ENCODE measurements around the gene CTNNA2. TPM values are rescaled to one million over a fixed set of nuclear protein-coding genes. Genes with fewer than 3 reads are reported as not detected.

Gene CTNNA2
- total and polyA plus RNA-seq, 2 of the 8 experiments (the other 6 are each of a cell fraction or from before 2014, with no cell fraction given), result 3.9 to 9.0 TPM

- CTCF ChIA-PET (ENCODE audit: partially characterized antibody), result no interaction called here
- no peak for TF ChIP-seq FOSL1 (IDR thresholded peaks at IDR 0.05; ENCODE audit: insufficient read depth, low read depth, low read length)
- TF ChIP-seq EZH2 (IDR thresholded peaks at IDR 0.05; ENCODE audit: low read depth, low read length, severe bottlenecking), result no peak
- no peak for TF ChIP-seq KDM5A (IDR thresholded peaks at IDR 0.05; ENCODE audit: low read length)
- no peak for TF ChIP-seq RAD21 (IDR thresholded peaks at IDR 0.05 in 1 of 2, conservative IDR thresholded peaks at IDR 0.05 in 1 of 2; ENCODE audit: low read depth in 2 of 2, low read length in 2 of 2)
- TF ChIP-seq SIN3A (conservative IDR thresholded peaks at IDR 0.05 in 1 of 2, IDR thresholded peaks at IDR 0.05 in 1 of 2; ENCODE audit: low read depth in 1 of 2, low read length in 2 of 2), result no peak
- TF ChIP-seq CEBPB (IDR thresholded peaks at IDR 0.05; ENCODE audit: low read depth, low read length), result no peak
- TF ChIP-seq, protein P1, sequence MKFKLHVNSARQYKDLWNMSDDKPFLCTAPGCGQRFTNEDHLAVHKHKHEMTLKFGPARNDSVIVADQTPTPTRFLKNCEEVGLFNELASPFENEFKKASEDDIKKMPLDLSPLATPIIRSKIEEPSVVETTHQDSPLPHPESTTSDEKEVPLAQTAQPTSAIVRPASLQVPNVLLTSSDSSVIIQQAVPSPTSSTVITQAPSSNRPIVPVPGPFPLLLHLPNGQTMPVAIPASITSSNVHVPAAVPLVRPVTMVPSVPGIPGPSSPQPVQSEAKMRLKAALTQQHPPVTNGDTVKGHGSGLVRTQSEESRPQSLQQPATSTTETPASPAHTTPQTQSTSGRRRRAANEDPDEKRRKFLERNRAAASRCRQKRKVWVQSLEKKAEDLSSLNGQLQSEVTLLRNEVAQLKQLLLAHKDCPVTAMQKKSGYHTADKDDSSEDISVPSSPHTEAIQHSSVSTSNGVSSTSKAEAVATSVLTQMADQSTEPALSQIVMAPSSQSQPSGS (IDR thresholded peaks at IDR 0.05; ENCODE audit: low read length), result no peak
- TF ChIP-seq POU5F1 (IDR thresholded peaks at IDR 0.05; ENCODE audit: low read depth, low read length), result no peak
- TF ChIP-seq RFX5 (IDR thresholded peaks at IDR 0.05; ENCODE audit: borderline replicate concordance, low read depth, low read length), result no peak
- TF ChIP-seq ZNF274 (IDR thresholded peaks at IDR 0.05; ENCODE audit: borderline replicate concordance, extremely low read depth, low read length), result no peak
- TF ChIP-seq SP4 (IDR thresholded peaks at IDR 0.05; ENCODE audit: low read length), result no peak
Measured at GRCh38 chr2:80529466-80530165, 1016.8 kb downstream of the CTNNA2 start.

More at GRCh38 chr2:80529466-80530165, 1016.8 kb downstream of the CTNNA2 start:
- Histone ChIP-seq H3K4me1 (replicated peaks in 1 of 4; ENCODE audit: control insufficient read depth in 3 of 4, insufficient read depth in 4 of 4, low read length in 3 of 4) (no peaks in the 10 kb centered on the region; a peak in 1 of 7 replicates), H3K4me2 (ENCODE audit: insufficient read depth in 1 of 2, low read depth in 2 of 2, low read length in 2 of 2) (no peak overlapping the region), H3K23ac (ENCODE audit: insufficient read length) (no peak overlapping the region), H3K4ac (replicated peaks; ENCODE audit: insufficient read length, low read depth, low read length) (no peak overlapping the region), H3K18ac (ENCODE audit: extremely low read depth, low read length) (no peak overlapping the region), H2BK15ac (ENCODE audit: low read length) (no peak overlapping the region), H2BK20ac (ENCODE audit: low read length) (no peak overlapping the region), H2AK5ac (ENCODE audit: low read depth, low read length) (no peak overlapping the region), H3K9me3 (ENCODE audit: insufficient read depth in 2 of 2, low read depth in 1 of 2, low read length in 1 of 2) (no peaks in the 10 kb centered on the region), H3K14ac (ENCODE audit: insufficient read length) (no peak overlapping the region), H2BK120ac (replicated peaks; ENCODE audit: low read depth, low read length) (no peak overlapping the region), H4K20me1 (replicated peaks in 1 of 2; ENCODE audit: control insufficient read depth in 1 of 2, insufficient read depth in 2 of 2, low read length in 2 of 2) (no peaks in the 10 kb centered on the region), H3K36me3 (ENCODE audit: control insufficient read depth in 2 of 4, insufficient read depth in 4 of 4, low read length in 3 of 4) (no peaks in the 10 kb centered on the region), H3K4me3 (ENCODE audit: extremely low read depth in 1 of 4, insufficient read depth in 2 of 4, low read depth in 3 of 4, low read length in 4 of 4) (no peak overlapping the region), H2BK12ac (ENCODE audit: low read depth, low read length) (no peak overlapping the region), H3K9ac (replicated peaks in 1 of 4; ENCODE audit: extremely low read depth in 1 of 4, low read depth in 3 of 4, low read length in 3 of 4) (no peak overlapping the region), H2AFZ (ENCODE audit: low read length) (no peak overlapping the region), H3K27me3 (replicated peaks in 1 of 4; ENCODE audit: control insufficient read depth in 3 of 4, extremely low read depth in 1 of 4, insufficient read depth in 3 of 4, low read length in 3 of 4) (peaks cover 0 to 1% (median 0%) of the 10 kb centered on the region in 4 experiments; a peak in 1 of 7 replicates), H4K8ac (ENCODE audit: extremely low read depth, insufficient read depth, low read length) (no peak overlapping the region), H3K79me2 (ENCODE audit: control insufficient read depth in 1 of 2, insufficient read depth in 2 of 2, low read length in 2 of 2) (no peaks in the 10 kb centered on the region), H4K91ac (replicated peaks; ENCODE audit: insufficient read length, low read length) (no peak overlapping the region), H3K56ac (replicated peaks; ENCODE audit: insufficient read length, low read depth, low read length) (no peak overlapping the region), H2BK5ac (ENCODE audit: low read depth, low read length) (no peak overlapping the region), H3K23me2 (ENCODE audit: low read depth, low read length) (no peaks in the 10 kb centered on the region), H3K79me1 (ENCODE audit: low read depth, low read length) (no peaks in the 10 kb centered on the region), H4K5ac (ENCODE audit: insufficient read length, low read depth, low read length) (no peak overlapping the region), H3K27ac (ENCODE audit: low read depth, low read length) (no peak overlapping the region)
- FAIRE-seq, result no peak
- WGBS, 2 experiments (ENCODE audit: extremely low coverage in 1 of 2, insufficient coverage in 1 of 2, insufficient read length in 1 of 2, insufficient replicate concordance in 2 of 2, low coverage in 1 of 2, low lambda C conversion rate in 2 of 2, missing lambda C conversion rate in 1 of 2), result 82% methylated on average over 7 of the region's 7 CpGs; no CpG with 5 or more reads in 1 of the 2 experiments
- no peak for DNase-seq (ENCODE audit: low read depth in 1 of 2, low spot score in 2 of 2)
- POLR2A ChIA-PET (ENCODE audit: partially characterized antibody), result no interaction called here

Data from H1 (cell line).